OCI-M1 (cell line): Measurements from ENCODE around the gene RAB11FIP3.
A peak's percentile ranks its signal among the peaks of the same experiment; 100 is the strongest.

Experiments used
- DNase-seq: peaks from one replicate; lab custom pipeline; 2025; lab: John Stamatoyannopoulos, UW

Gene RAB11FIP3

DNA sequence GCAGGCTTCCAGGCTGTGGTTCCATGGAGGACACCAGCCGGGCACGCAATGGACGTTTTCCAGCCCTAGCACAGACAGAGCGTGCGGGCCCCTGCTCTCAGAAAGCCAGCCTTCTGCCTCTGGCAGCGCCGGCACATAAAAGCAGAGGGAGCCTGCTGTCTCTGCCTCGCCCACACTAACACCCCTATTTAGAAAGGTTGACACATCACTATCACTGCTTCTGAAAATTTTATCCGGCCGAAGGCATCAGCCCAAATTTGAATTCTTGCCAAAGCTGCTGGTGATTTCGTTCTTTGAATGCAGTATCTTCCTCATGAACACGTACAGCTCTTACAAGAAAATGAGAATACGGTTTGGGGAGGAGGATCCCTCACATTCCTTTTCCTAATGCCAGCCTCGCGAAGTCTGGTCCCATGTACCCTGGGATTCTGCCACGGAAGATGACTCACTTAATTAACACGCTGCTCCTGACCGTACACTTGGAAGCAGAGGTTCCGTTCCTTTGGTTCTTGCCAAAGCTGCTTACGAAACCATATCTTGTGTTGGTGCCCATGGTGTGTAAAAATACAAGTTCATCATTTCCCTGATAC lies 1.3 kb upstream of the RAB11FIP3 start:
- peak; percentile 63 for DNase-seq

- DNase-seq: peak; percentile 50
Observed at GRCh38 chr16:424623-425081, 797 bp upstream of the RAB11FIP3 start.

DNA sequence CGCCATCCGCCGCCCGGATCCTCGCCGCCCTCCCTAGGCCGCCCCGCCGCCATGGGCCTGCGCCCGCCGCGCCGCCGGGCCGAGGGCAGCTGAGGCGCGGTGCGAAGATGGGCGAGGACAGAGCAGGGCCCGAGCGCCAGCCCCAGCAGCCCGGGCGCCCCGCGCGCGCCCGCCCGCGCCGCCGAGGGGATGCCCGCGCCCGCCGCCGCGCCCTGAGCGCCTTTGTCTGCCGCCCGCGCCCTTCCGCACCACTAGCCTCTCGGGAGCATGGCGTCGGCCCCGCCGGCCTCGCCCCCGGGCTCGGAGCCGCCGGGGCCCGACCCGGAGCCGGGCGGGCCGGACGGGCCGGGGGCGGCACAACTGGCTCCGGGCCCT lies 278 bp downstream of the RAB11FIP3 start:
- no peak for DNase-seq

DNA sequence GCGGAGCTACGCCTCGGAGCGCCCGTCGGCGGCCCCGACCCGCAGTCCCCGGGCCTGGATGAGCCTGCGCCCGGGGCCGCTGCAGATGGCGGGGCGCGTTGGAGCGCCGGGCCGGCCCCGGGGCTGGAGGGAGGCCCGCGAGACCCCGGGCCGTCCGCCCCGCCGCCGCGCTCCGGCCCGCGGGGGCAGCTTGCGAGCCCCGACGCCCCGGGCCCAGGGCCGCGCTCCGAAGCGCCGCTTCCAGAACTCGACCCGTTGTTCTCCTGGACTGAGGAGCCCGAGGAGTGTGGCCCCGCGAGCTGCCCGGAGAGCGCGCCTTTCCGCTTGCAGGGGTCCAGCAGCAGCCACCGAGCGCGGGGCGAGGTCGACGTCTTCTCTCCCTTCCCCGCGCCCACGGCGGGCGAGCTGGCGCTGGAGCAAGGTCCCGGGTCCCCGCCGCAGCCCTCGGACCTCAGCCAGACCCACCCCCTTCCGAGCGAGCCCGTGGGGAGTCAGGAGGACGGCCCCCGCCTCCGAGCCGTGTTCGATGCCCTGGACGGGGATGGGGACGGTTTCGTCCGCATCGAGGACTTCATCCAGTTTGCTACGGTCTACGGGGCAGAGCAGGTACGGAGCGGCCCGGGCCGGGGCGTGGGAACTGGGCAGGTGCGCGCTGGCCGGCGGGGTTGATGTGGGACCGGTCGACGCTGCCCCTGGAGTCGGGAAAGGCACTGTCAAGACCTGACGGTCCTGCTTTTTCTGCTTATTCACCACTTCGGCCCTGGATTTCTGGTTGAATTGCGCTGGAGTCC lies 861 bp downstream of the RAB11FIP3 start:
- DNase-seq: no peak

GRCh38 chr16:426906-427249 lies 1.4 kb downstream of the RAB11FIP3 start:
- no peak for DNase-seq

DNA sequence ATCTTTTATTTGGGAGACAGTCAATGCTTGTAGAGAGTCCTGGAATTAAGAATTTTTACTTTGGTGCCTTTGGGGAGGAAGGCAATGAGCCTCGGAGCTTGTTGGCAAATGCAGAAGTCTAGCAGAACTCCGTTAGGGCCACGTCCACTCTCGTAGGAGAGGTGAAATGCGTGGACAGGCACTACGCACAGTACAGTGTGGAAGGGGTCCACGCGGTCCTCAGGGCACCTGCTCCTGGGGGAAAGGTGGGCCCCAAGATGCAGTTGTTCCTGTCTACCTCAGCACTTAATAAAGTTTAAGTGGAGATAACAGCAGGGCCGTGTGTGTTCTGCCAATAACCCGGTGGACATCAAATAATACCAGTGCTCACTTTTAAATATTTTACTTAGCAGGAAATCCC lies 1.8 kb downstream of the RAB11FIP3 start:
- no peak for DNase-seq

- DNase-seq: no peak
Observed at GRCh38 chr16:430904-431303, 5.5 kb downstream of the RAB11FIP3 start.

DNA sequence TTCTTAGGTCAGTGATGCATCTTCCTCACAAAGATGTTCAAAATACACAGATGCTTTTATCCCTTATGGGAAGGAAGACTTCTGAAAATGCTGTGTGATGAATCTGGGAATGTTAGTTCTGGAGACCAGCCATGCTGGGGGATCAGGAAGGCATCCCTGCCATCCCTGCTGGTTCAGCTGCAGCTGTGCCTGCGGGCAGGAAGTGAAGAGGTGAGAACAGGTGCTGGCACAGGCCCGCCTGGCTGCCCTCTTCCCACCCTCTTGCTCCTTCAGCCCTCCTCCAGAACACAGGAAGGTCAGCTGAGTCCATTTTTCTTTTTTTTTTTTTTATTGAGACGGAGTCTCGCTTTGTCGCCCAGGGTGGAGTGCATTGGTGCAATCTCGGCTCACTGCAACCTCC lies 15.2 kb downstream of the RAB11FIP3 start:
- no peak for DNase-seq

- no peak for DNase-seq
Observed at GRCh38 chr16:441447-441846, 16.0 kb downstream of the RAB11FIP3 start.

- no peak for DNase-seq
Observed at GRCh38 chr16:442976-443375, 17.5 kb downstream of the RAB11FIP3 start.

- no peak for DNase-seq
Observed at GRCh38 chr16:444027-444426, 18.6 kb downstream of the RAB11FIP3 start.

DNA sequence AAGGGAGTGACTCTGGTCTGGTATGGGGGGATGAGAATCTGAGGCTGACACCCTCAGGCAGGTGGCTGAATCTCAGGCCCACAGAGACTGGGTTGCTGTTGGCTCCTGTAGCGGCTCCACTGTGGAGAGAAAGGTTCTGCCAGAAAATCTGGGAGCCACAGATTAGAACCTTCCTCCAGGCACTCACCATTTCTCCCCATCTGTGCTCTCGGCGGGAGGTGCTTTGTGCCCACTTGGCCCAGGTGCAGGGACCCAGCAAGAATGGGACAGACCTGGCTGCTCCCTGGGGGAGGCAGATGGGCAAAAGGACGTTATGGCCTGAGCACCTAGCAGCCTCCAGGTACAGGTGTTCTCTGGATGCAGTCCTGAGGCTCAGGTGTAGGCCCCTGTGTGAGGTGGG lies 20.1 kb downstream of the RAB11FIP3 start:
- DNase-seq: no peak

DNA sequence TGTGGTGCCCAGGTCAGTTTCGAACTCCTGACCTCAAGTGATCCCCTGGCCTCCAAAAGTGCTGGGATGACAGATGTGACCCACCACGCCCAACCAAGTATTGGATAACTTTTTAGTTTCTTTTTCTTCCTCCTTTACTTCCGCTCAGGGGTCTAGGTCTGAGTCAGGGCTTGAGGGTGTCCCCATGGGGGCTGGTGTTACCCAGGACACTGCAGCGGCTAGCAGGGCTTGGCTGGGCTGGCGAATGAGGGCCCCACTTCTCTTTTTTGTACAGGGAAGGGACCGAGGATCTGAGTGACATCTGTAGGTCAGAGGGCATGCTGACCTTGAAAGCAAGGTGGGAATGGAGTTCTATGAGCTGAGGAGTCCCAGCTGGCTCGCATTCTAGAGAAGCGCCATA lies 24.9 kb downstream of the RAB11FIP3 start:
- DNase-seq: no peak

- no peak for DNase-seq
Observed at GRCh38 chr16:450785-451512, 25.5 kb downstream of the RAB11FIP3 start.

DNA sequence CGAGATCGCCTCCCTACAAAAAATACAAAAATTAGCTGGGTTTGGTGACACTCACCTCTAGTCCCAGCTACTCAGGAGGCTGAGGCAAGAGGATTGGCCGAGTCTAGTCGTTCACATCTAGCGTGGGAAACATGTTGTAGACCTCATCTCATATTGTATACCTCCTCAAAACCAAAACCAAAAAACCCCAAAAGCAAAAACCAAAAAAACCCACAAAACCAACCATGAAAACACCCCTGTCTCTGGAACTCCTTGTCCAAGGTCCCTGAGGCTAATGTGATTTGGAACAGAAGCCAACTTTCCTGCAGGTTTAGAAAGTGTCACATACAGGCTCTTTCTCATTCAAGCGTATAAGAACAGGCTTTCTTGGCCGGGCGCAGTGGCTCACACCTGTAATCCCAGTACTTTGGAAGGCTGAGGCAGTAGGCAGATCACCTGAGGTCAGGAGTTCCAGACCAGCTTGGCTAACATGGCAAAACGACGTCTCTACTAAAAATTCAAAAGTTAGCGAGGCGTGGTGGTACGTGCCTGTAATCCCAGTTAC lies 29.0 kb downstream of the RAB11FIP3 start:
- no peak for DNase-seq

DNA sequence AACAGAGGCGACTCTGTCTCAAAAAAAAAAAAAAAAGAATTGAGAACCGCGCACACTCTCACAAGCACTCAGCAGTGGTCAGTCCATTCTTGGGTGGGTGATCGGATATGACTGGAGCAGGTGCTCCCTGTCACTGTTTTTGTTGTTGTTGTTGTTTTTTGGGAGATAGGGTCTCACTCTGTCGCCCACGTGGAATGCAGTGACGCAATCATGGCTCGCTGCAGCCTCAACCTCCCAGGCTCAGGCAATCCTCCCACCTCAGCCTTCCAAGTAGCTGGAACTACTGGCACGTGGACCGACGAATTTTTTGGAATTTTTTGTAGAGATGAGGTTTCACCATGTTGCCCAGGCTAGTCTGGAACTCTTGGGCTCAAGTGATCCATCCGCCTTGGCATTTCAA lies 30.0 kb downstream of the RAB11FIP3 start:
- no peak for DNase-seq

- DNase-seq: peak; percentile 73
Observed at GRCh38 chr16:456891-457483, 31.5 kb downstream of the RAB11FIP3 start.

DNA sequence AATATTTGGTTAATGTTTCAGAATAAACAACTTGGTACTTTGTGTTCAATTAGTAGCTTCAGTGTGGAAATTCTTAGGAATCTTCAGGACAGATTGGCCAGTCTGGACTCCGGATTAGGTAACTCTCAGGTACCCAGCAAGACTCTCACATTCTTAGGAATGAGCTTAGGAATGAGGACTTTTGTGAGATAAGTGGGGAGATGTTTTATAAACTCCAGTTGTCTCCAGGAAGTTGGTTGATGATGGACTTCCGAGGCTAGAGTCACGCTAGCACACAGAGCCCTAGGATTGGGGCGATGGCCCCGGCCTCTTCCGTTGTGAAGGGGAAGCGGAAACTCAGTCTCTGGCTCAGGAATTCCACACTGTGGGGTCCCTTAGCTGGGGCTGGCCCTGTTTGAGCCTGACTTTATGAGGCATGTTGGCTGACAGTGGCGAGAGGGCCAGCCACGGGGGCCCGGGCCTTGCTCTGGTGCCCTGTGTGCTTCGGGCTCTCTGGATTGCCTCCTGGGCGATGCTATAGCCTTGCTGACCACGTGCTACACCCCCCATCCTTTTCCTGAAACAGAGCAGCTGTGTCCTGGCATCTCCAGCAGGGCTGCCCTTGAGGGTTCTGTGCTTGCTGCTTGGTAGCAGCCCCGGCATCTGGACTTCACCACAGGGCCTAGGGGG lies 32.4 kb downstream of the RAB11FIP3 start:
- DNase-seq: no peak

DNA sequence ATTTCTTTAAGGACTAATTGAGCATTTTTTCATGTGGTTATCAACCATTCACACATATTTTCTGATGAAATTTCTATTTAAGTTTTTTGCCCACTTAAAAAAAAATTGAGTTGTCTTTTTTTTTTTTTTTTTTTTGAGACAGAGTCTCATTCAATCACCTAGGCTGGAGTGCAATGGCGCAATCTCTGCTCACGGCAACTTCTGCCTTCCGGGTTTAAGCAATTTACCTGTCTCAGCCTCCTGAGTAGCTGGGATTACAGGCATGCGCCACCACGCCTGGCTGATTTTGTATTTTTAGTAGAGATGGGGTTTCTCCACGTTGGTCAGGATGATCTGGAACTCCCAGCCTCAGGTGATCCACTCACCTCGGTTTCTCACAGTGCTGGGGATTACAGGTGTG lies 34.3 kb downstream of the RAB11FIP3 start:
- DNase-seq: no peak

DNA sequence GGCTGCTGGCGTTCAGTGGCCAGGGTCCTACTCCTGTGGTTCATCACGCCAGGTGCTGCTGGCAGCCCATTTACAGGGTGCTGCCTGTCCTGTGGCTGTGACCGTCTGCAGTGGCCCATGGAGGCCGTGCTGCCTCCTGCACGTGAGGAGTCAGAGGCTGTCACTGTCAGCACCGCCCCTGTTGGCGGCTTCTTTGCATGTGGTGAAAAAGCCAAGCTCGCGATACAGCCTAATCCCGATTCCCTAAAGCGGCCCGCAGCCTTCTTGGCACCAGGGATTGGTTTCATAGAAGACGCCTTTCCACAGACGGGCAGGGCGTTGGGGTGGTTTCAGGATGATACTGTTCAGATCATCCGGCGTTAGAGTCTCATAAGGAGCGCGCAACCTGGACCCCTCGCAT lies 35.3 kb downstream of the RAB11FIP3 start:
- DNase-seq: no peak

DNA sequence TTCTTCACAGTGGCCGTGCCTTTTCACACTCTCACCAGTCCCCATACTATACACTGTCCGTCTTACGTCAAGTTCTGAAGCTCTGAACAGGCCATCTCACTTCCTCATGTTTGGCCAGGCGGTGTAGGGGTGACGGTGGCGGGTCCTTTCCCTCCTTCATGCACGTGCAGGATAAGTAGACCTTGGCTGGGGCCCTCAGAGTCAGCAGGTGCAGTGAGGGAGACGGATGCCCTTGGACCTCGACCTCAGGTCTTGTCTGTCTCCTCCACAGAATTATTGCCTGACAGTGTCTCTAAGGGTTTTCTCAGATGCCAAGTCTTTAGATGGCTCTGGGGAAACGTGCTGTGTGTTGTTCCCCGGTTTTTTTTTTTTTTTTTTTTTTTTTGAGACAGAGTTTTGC lies 37.6 kb downstream of the RAB11FIP3 start:
- no peak for DNase-seq

DNA sequence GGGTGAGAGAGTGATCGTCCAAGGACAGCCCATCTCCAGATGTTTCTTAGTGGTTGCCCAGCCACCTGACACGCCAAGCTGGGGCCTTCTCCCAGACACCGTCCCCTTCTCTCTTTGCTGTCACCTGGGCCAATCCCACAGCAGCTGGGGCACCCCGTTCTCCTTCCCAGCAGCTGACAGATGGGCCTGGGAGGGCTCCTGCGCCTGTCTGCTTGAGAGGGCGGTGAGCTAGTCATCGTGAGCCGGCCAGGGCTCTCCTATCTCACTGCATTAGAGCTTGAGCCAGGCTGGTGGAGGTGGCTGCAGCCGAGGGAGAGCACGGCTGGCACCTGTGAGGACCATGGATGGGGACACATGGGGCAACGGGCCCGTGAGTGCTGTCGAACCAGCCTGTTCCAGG lies 41.2 kb downstream of the RAB11FIP3 start:
- no peak for DNase-seq
